Esophagus muscularis mucosa (tissue), 4 donors: ENCODE measurements around the gene LRRC73.

Source experiments
- CTCF ChIP-seq, 3 experiments: fragments of 200-600 bp in 2 of 3; fragments of 450-650 bp in 1 of 3; sonication (generic) in 2 of 3; IDR thresholded peaks; one replicate each; pipeline ENCODE4 v1.5.1; 2017 to 2019; ENCODE audit warnings: antibody characterized with exemption in 3 of 3, mild to moderate bottlenecking in 2 of 3, moderate library complexity in 1 of 3
- EP300 ChIP-seq: sonication (generic); formaldehyde crosslinking; IDR thresholded peaks from one replicate; pipeline ENCODE4 v1.6.1; 2017; ENCODE audit warnings: antibody characterized with exemption
- POLR2A ChIP-seq: fragments of 450-650 bp; IDR thresholded peaks from one replicate; pipeline ENCODE4 v1.6.1; 2017; ENCODE audit warnings: antibody characterized with exemption, moderate library complexity, mild to moderate bottlenecking, low read depth
- POLR2AphosphoS5 ChIP-seq, 2 donors: sonication (generic); formaldehyde crosslinking; IDR thresholded peaks; one replicate each; pipeline ENCODE4 v1.6.1; 2017; ENCODE audit warnings: antibody characterized with exemption in 2 of 2

GRCh38 chr6:43502666-43503065 is 7.5 kb downstream of the LRRC73 start:
- TF ChIP-seq CTCF (IDR thresholded peaks at IDR 0.05) (no peak), EP300 (no peak), POLR2A (no peak), POLR2AphosphoS5 (IDR thresholded peaks at IDR 0.05) (no peak)
